Panc1 (cell line): Measurements from ENCODE around the gene TARBP2. TPM values are rescaled to one million over a fixed set of nuclear protein-coding genes. Genes with fewer than 3 reads are reported as not detected.

Source experiments
- ATAC-seq: fragments of 200-7000 bp; cut with Tn5 transposase; 2 replicates; pipeline ENCODE4 v1.9.1; 2020; ENCODE audit warnings: mild to moderate bottlenecking, moderate library complexity
- BruUV-seq: library from RNA; stranded (reverse); fragments of 400-500 nt; replicated peaks from 2 replicates; lab custom pipeline; 2021; lab: Mats Ljungman, UMichigan
- CTCF ChIA-PET: fragments of 300-600 bp; sonication (Branson Sonifier 250); formaldehyde crosslinking; loops from one replicate; lab custom pipeline; 2022; ENCODE audit warnings: antibody characterized with exemption; lab: Charles Lee
- POLR2A ChIA-PET: fragments of 300-600 bp; sonication (Branson Sonifier 250); formaldehyde crosslinking; loops from one replicate; lab custom pipeline; 2022; ENCODE audit warnings: antibody characterized with exemption; lab: Charles Lee
- DNase-seq: peaks from one replicate; pipeline ENCODE4 v3.0.0-alpha.2; 2010; ENCODE audit warnings: low read depth, low spot score
- H3K27ac ChIP-seq: 2 replicates; pipeline ENCODE4 v1.5.1; 2011; ENCODE audit warnings: mild to moderate bottlenecking, low read length, inconsistent platforms
- H3K27me3 ChIP-seq: fragments of 200-500 bp; sonication (Bioruptor generic); 2 replicates; pipeline ENCODE4 v1.6.0; 2014; ENCODE audit warnings: low read length, inconsistent platforms; ENCODE audit not compliant: control insufficient read depth, insufficient read depth
- H3K36me3 ChIP-seq: fragments of 200-500 bp; sonication (Bioruptor generic); 2 replicates; pipeline ENCODE4 v1.5.1; 2014; ENCODE audit warnings: inconsistent platforms, mild to moderate bottlenecking, low read length, moderate library complexity; ENCODE audit not compliant: control insufficient read depth, insufficient read depth
- H3K4me1 ChIP-seq: 2 replicates; pipeline ENCODE4 v1.5.1; 2011; ENCODE audit warnings: inconsistent platforms, mild to moderate bottlenecking, low read length, moderate library complexity; ENCODE audit not compliant: control insufficient read depth, insufficient read depth
- H3K4me3 ChIP-seq, 2 experiments: 2 replicates each; pipeline ENCODE4 v1.5.1; 2011 to 2012; ENCODE audit warnings: low read depth in 2 of 2, low read length in 2 of 2, mild to moderate bottlenecking in 2 of 2, inconsistent platforms in 1 of 2, moderate library complexity in 1 of 2
- H3K9me3 ChIP-seq: fragments of 200-500 bp; sonication (Bioruptor generic); 2 replicates; pipeline ENCODE4 v1.5.1; 2014; ENCODE audit warnings: low read depth, mild to moderate bottlenecking, inconsistent platforms, low read length, moderate library complexity; ENCODE audit not compliant: control insufficient read depth, insufficient read depth
- CTCF ChIP-seq: fragments of 450-650 bp; IDR thresholded peaks from 2 replicates; pipeline ENCODE4 v1.5.1; 2017; ENCODE audit warnings: mild to moderate bottlenecking
- POLR2AphosphoS5 ChIP-seq: IDR thresholded peaks from 2 replicates; pipeline ENCODE4 v1.6.1; 2012; ENCODE audit warnings: mild to moderate bottlenecking, low read depth, low read length, moderate library complexity
- REST ChIP-seq, 2 experiments: IDR thresholded peaks; 2 replicates each; pipeline ENCODE4 v1.6.1; 2011 to 2012; ENCODE audit warnings: low read depth in 2 of 2, control low read depth in 1 of 2, low read length in 1 of 2, mild to moderate bottlenecking in 1 of 2, moderate library complexity in 1 of 2; ENCODE audit not compliant: insufficient read depth in 1 of 2
- SIN3A ChIP-seq: IDR thresholded peaks from 2 replicates; pipeline ENCODE4 v1.6.1; 2012; ENCODE audit warnings: low read depth, mild to moderate bottlenecking, low read length, moderate library complexity, borderline replicate concordance; ENCODE audit not compliant: insufficient read depth
- TCF7L2 ChIP-seq: IDR thresholded peaks from 2 replicates; pipeline ENCODE4 v1.6.1; 2011; ENCODE audit warnings: mild to moderate bottlenecking, low read depth, low read length, inconsistent platforms
- in situ Hi-C: cut with HindIII; loops from 2 replicates; pipeline ENCODE4 v1.10.0; 2016; ENCODE audit warnings: low sequenced_read_pairs, low pct_unique_long_range_greater_than_20kb
- intact Hi-C: fragments of 100-400 bp; cut with micrococcal nuclease; formaldehyde crosslinking; loops from one replicate; pipeline ENCODE4 v1.10.0; 2022; ENCODE audit not compliant: unreplicated experiment
- total RNA-seq: library from RNA; stranded (reverse); gene quantifications from one replicate; pipeline ENCODE4 v1.2.1, GENCODE V29; 2021; ENCODE audit not compliant: unreplicated experiment

The TARBP2 gene
- total RNA-seq, 1 experiment from 2014 or later = 67.3 TPM

DNA sequence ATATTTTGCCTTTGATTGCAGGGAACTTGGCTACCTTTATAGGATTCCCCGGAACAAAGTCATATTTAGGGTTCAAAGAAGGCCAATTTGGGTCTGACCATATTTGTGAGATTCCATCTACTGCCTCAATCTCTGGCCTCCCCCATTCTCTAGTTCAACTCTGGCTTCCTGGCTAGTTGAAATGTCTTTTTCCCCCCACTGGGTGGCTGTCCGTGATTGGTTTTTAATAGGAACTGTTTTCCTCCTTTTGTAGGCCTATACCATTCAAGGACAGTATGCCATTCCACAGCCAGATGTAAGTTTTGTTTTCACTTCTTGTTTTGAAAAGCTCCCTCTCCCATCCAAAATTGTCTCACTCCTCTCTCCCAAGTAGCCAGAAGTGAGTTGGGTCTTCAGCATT is 35.4 kb upstream of the TARBP2 start:
- POLR2A ChIA-PET = no interaction called here
- ATAC-seq (no peak), DNase-seq (no peak)
- in situ Hi-C loops = no loop called here
- no peaks in the 10 kb centered on the region for H3K27me3 ChIP-seq
- H3K36me3 ChIP-seq = peaks cover 90% of the 10 kb centered on the region
- peaks cover 6% of the 10 kb centered on the region for H3K4me1 ChIP-seq
- H3K9me3 ChIP-seq = no peaks in the 10 kb centered on the region
- H3K27ac ChIP-seq = no peak overlapping the region
- no TSS peak for BruUV-seq
- CTCF ChIA-PET = no interaction called here
- no peak overlapping the region for H3K4me3 ChIP-seq
- intact Hi-C loops = no loop called here
- TF ChIP-seq TCF7L2 = no peak
- peak; percentile 18; the same call in 1 of the 2 replicates for TF ChIP-seq POLR2AphosphoS5
- no peak for TF ChIP-seq SIN3A
- no peak for TF ChIP-seq CTCF
- TF ChIP-seq REST (IDR thresholded peaks at IDR 0.05; ENCODE audit: insufficient read depth in 1 of 2, low read depth in 2 of 2, low read length in 1 of 2) = no peak

DNA sequence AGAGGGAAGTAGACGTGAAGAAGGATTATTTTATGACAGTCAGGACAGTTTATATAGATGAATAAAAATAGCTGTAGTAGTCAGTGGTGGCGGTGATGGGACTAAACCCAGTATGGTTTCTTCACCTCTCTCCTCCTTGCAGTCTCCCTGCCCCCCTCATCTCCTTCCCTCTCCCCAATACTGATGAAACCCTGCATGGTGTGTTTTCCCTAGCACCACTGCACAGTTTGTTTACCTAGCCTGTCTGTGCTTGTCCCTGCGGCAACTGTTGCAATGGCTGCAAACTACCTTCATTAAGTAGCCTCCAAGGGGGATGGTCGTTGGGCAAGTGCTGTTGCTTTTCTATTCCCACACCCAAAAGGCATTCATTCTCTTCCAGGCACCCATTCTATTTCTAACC is 34.4 kb upstream of the TARBP2 start:
- intact Hi-C loops (no loop called here), in situ Hi-C loops (no loop called here)
- DNase-seq (no peak), ATAC-seq (no peak)
- H3K4me1 ChIP-seq = peaks cover 6% of the 10 kb centered on the region; the same call in 1 of the 2 replicates
- H3K27me3 ChIP-seq = no peaks in the 10 kb centered on the region
- no peak overlapping the region for H3K4me3 ChIP-seq
- H3K9me3 ChIP-seq = no peaks in the 10 kb centered on the region
- no peak; the same call in 1 of the 2 replicates for TF ChIP-seq POLR2AphosphoS5
- no peak for TF ChIP-seq TCF7L2
- no peak for TF ChIP-seq SIN3A
- no peak for TF ChIP-seq CTCF
- no peak for TF ChIP-seq REST (IDR thresholded peaks at IDR 0.05; ENCODE audit: insufficient read depth in 1 of 2, low read depth in 2 of 2, low read length in 1 of 2)
- ChIA-PET POLR2A (no interaction called here), CTCF (no interaction called here)
- peaks cover 84% of the 10 kb centered on the region for H3K36me3 ChIP-seq
- BruUV-seq = no TSS peak
- no peak overlapping the region for H3K27ac ChIP-seq
